Upper lobe of right lung (tissue), 1 donor: ENCODE results near the gene SEC16A. TPM values are rescaled to one million over a fixed set of nuclear protein-coding genes. Genes with fewer than 3 reads are reported as not detected.
A peak's percentile ranks its signal among the peaks of the same experiment; 100 is the strongest.

Experiments used
- ATAC-seq: fragments of 200-7000 bp; cut with Tn5 transposase; one replicate; pipeline ENCODE4 v1.9.1; 2020; ENCODE audit warnings: mild to moderate bottlenecking, moderate library complexity
- DNase-seq: peaks from one replicate; pipeline ENCODE4 v3.0.0-alpha.2; 2020
- H3K27ac ChIP-seq: fragments of 200-600 bp; one replicate; pipeline ENCODE4 v1.8.0; 2022
- H3K27me3 ChIP-seq: fragments of 200-600 bp; one replicate; pipeline ENCODE4 v1.8.0; 2022; ENCODE audit warnings: mild to moderate bottlenecking
- H3K36me3 ChIP-seq: fragments of 200-600 bp; one replicate; pipeline ENCODE4 v1.8.0; 2022
- H3K4me1 ChIP-seq: fragments of 200-600 bp; one replicate; pipeline ENCODE4 v1.8.0; 2022
- H3K4me3 ChIP-seq: fragments of 200-600 bp; one replicate; pipeline ENCODE4 v1.8.0; 2022; ENCODE audit warnings: mild to moderate bottlenecking
- H3K9me3 ChIP-seq: fragments of 200-600 bp; one replicate; pipeline ENCODE4 v1.8.0; 2022
- CTCF ChIP-seq: fragments of 200-600 bp; IDR thresholded peaks from one replicate; pipeline ENCODE4 v1.8.0; 2022; ENCODE audit warnings: antibody characterized with exemption
- intact Hi-C: fragments of 100-400 bp; cut with DNase I; formaldehyde crosslinking; loops from one replicate; pipeline ENCODE4 v1.11.0; 2022
- total RNA-seq: library from RNA; stranded (reverse); fragmentation: NEBNext Ultra II Directional; extraction: Animal tissue kit (Norgen Biotek cat#: 25700); gene quantifications from one replicate; pipeline ENCODE4 v1.2.1, GENCODE V29; 2021
- donor health status: DM: no; HTN: yes; CAD: no; lungs with severe emphysema.

Gene SEC16A
- total RNA-seq, 1 donor from 2014 or later = 63.7 TPM

- Histone ChIP-seq H3K4me1 (no peaks in the 10 kb centered on the region), H3K36me3 (peaks cover 100% of the 10 kb centered on the region), H3K9me3 (no peaks in the 10 kb centered on the region), H3K27ac (no peak overlapping the region), H3K4me3 (no peak overlapping the region), H3K27me3 (no peaks in the 10 kb centered on the region)
- ATAC-seq (no peak), DNase-seq (no peak)
- TF ChIP-seq CTCF = no peak
- intact Hi-C loops = no loop called here
Observed at GRCh38 chr9:136418182-136419091, 64.4 kb downstream of the SEC16A start.

GRCh38 chr9:136416914-136417313, 65.9 kb downstream of the SEC16A start:
- TF ChIP-seq CTCF = no peak
- no peak for ATAC-seq
- H3K27ac ChIP-seq = no peak overlapping the region
- peaks cover 99% of the 10 kb centered on the region for H3K36me3 ChIP-seq
- intact Hi-C loops = no loop called here
- H3K4me3 ChIP-seq = no peak overlapping the region
- no peak for DNase-seq
- H3K4me1 ChIP-seq = peaks cover 2% of the 10 kb centered on the region
- no peaks in the 10 kb centered on the region for H3K27me3 ChIP-seq
- no peaks in the 10 kb centered on the region for H3K9me3 ChIP-seq

GRCh38 chr9:136416427-136416826, 66.4 kb downstream of the SEC16A start:
- intact Hi-C loops = no loop called here
- Histone ChIP-seq H3K27ac (no peak overlapping the region), H3K36me3 (peaks cover 96% of the 10 kb centered on the region), H3K9me3 (no peaks in the 10 kb centered on the region), H3K4me3 (no peak overlapping the region), H3K27me3 (no peaks in the 10 kb centered on the region), H3K4me1 (peaks cover 6% of the 10 kb centered on the region)
- no peak for ATAC-seq
- no peak for TF ChIP-seq CTCF
- no peak for DNase-seq

GRCh38 chr9:136412962-136413361, 69.9 kb downstream of the SEC16A start:
- H3K27me3 ChIP-seq = no peaks in the 10 kb centered on the region
- intact Hi-C loops = no loop called here
- no peak overlapping the region for H3K27ac ChIP-seq
- TF ChIP-seq CTCF = no peak
- peaks cover 62% of the 10 kb centered on the region for H3K36me3 ChIP-seq
- no peak for ATAC-seq
- no peak for DNase-seq
- H3K4me1 ChIP-seq = peaks cover 21% of the 10 kb centered on the region
- no peaks in the 10 kb centered on the region for H3K9me3 ChIP-seq
- H3K4me3 ChIP-seq = no peak overlapping the region

- no peak for TF ChIP-seq CTCF
- H3K36me3 ChIP-seq = peaks cover 59% of the 10 kb centered on the region
- peaks cover 21% of the 10 kb centered on the region for H3K4me1 ChIP-seq
- DNase-seq (no peak), ATAC-seq (no peak)
- H3K27ac ChIP-seq = no peak overlapping the region
- intact Hi-C loops = no loop called here
- no peaks in the 10 kb centered on the region for H3K9me3 ChIP-seq
- H3K4me3 ChIP-seq = peak overlapping the region; percentile 98
- H3K27me3 ChIP-seq = no peaks in the 10 kb centered on the region
Observed at GRCh38 chr9:136411378-136411777, 71.5 kb downstream of the SEC16A start.
